ENCODE measurements around the gene NANOGP8. TPM values are rescaled to one million over a fixed set of nuclear protein-coding genes. Genes with fewer than 3 reads are reported as not detected.

The NANOGP8 gene
- total and polyA plus RNA-seq, 12 donors, result 0.44 to 0.64 (median 0.52) TPM; not detected in 9

GRCh38 chr15:35120173-35120572 lies 35.1 kb upstream of the NANOGP8 start:
- 96 to 97% methylated on average over 6 of the region's 6 CpGs for WGBS, 2 donors
- Histone ChIP-seq H3K27me3 (no peaks in the 10 kb centered on the region), H3K27ac (no peak overlapping the region), H3K4me1 (no peaks in the 10 kb centered on the region), H3K9me3 (peaks cover 0 to 5% (median 0%) of the 10 kb centered on the region in 11 donors), H3K4me3 (no peak overlapping the region), H3K36me3 (no peaks in the 10 kb centered on the region)
- TF ChIP-seq CTCF (IDR thresholded peaks at IDR 0.05), result no peak
- no peak for DNase-seq
- no peak for ATAC-seq
- intact Hi-C loops (cut with DNase I), result no loop called here

GRCh38 chr15:35118960-35119359 lies 33.9 kb upstream of the NANOGP8 start:
- Histone ChIP-seq H3K4me3 (no peak overlapping the region), H3K4me1 (no peaks in the 10 kb centered on the region), H3K27me3 (no peaks in the 10 kb centered on the region), H3K9me3 (no peaks in the 10 kb centered on the region), H3K36me3 (no peaks in the 10 kb centered on the region), H3K27ac (no peak overlapping the region)
- DNase-seq (no peak), ATAC-seq (no peak)
- intact Hi-C loops (cut with DNase I), result no loop called here
- TF ChIP-seq CTCF (IDR thresholded peaks at IDR 0.05), result no peak
- 62 to 65% methylated on average over 2 of the region's 2 CpGs for WGBS, 2 donors

GRCh38 chr15:35117543-35118265 lies 32.6 kb upstream of the NANOGP8 start:
- Histone ChIP-seq H3K4me3 (no peak overlapping the region), H3K9me3 (no peaks in the 10 kb centered on the region), H3K4me1 (no peaks in the 10 kb centered on the region), H3K27me3 (no peaks in the 10 kb centered on the region), H3K36me3 (no peaks in the 10 kb centered on the region), H3K27ac (no peak overlapping the region)
- TF ChIP-seq CTCF (IDR thresholded peaks at IDR 0.05), result no peak
- WGBS, 2 donors, result 83 to 91% methylated on average over 2 of the region's 2 CpGs
- intact Hi-C loops (cut with DNase I), result no loop called here
- ATAC-seq, result no peak
- DNase-seq, result no peak

GRCh38 chr15:35115155-35115725 lies 30.1 kb upstream of the NANOGP8 start:
- DNase-seq (no peak), ATAC-seq (no peak)
- no peak overlapping the region for H3K4me3 ChIP-seq
- H3K36me3 ChIP-seq, result no peaks in the 10 kb centered on the region
- TF ChIP-seq CTCF (IDR thresholded peaks at IDR 0.05), result no peak
- intact Hi-C loops (cut with DNase I), result no loop called here
- no peaks in the 10 kb centered on the region for H3K9me3 ChIP-seq
- H3K4me1 ChIP-seq, result no peaks in the 10 kb centered on the region
- no peak overlapping the region for H3K27ac ChIP-seq
- no peaks in the 10 kb centered on the region for H3K27me3 ChIP-seq
- 54 to 56% methylated on average over 5 of the region's 5 CpGs for WGBS, 2 donors

Measured in heart right ventricle (tissue), 16 donors.